ENCODE data around the gene OLFM2.

The OLFM2 gene

DNA sequence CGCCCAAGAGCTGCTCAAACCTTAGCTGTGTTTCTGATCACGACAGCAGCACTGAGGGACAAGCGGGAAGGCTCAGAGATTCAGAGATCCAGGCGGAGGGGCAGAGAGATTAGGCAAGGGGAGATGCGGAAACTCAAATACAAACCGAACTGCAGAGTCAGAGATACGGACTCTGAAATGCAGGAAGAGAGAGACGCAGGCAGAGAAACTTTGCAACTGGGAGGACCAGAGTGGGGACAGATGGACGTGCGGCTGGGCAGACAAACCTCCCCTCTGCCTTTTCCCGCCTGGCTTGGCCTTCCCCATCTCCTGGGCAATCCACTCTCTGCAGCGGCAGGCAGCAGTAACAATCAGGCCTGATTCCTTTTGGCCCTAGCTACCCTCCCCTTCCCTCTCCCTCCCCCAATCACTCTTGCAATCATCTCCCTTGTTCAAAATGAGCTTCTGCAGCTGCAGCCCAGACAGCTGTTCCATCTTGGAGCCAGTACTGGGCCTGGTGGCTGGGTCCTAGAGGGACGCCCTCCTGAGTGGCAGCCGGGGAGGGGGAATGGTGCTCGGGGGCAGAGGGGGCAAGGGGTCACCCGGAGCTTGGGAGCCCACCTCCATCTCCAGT is 29.7 kb downstream of the OLFM2 start:
- no peak for DNase-seq (ENCODE audit: low read depth)

DNA sequence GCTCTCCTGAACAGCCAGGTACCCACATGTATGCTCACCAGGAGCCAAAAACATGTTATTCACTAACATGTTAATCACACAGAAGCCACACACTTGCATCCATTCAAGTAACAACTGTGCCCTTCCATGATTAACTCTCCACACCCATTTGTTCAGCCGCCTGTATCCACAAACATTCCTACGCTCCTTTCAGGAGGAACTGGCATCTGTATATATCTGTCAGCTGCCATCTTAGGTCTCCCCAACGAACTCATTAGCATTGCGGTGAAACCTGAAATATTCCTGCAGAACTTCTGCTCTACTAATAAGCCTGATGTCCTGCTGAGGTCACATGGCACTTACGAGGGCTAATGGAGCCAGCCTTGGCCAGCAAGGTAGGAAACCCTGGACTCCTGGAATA is 33.0 kb downstream of the OLFM2 start:
- no peak for DNase-seq (ENCODE audit: low read depth)

DNA sequence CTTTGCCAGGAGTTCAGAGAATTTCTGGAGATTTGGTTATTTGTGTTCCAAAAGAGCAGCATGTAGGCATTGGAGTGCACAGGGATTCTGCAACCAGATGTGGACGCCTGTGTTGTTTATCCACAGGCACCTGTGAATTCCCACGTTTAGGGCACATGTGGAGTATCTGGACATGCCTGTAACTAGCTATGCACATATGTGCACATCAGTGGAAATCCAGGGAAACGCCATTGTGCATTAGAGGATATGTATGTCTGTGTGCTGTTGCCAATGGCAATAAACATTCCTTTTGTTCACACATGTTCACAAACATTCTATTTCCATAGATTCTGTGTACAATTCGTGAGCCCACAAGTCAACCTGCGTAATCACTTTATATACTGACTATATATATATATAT is 34.7 kb downstream of the OLFM2 start:
- DNase-seq (ENCODE audit: low read depth) = no peak

DNA sequence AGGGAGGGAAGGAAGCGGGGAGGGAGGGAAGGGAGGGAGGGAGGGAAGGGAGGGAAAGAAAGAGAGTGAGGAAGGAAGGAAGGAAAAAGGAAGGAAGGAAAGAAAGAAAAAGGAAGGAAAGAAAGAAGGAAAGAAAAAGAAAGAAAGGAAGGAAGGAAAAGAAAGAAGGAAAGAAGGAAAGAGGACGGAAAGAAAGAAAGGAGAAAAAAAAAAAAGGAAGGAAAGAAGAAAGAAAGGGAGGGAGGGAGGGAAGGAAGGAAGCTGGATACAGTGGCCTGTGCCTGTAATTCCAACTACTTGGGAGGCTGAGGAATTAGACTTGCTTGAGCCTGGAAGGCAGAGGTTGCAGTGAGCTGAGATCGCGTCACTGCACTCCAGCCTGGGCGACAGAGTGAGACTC is 35.3 kb downstream of the OLFM2 start:
- DNase-seq (ENCODE audit: low read depth) = no peak

DNA sequence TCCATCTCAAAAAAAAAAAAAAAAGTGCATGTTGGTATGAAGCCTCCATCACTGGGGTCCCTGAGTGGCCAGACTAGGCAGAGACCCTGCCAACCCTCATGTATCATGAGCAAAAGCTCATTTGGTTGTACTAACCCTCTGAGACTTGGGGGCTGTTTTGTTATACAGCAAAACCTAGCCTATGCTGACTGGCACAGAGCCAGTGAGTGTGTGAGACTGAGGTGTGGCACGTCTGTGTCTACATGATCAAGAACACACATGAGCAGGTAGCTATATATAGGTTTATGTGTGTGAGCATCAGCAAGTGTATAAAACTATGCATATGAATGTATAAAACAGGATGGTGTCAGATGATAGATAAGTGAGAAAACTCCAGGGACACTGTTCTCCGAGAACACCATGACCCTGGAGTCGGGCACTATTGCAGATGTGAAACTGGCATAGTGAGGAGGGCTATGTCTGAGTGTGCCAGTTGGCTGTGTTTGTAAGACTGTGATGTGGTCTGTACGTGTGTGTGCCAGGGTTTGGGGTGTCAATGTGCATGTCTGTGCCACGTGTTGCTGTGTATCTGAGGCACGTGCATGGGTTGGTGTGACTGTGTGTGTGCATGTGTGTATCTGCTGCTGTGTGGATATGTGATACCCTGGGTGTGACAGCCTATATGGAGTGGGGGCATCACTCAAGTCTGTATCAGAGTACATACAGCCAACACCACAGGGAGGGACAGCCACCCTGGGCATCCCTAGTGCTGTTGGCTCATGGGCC is 44.5 kb downstream of the OLFM2 start:
- DNase-seq (ENCODE audit: low read depth) = no peak

DNA sequence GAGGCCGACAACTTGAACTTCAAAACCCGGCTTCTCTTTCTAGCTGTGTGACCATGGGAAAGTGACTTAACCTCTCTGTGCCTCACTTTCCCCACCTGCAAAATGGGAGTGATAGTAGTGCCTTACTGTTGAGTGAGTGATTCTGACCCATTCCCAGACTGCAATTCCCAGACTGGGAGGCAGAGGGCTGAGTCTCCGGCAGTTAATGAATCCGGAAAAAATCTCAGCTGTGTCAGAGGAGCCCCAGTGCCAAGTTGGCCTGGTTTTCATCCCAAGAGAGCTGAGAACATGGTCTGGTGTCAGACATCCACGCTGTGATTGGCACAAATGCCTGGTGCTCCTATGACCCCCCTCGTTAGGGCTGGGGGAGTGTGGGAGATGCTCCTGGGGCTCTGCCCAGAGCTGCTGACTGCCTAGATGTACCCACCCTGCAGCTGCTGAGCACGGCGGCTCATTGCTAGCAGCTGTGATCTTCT is 51.2 kb downstream of the OLFM2 start:
- DNase-seq (ENCODE audit: low read depth) = peak; percentile 66

DNA sequence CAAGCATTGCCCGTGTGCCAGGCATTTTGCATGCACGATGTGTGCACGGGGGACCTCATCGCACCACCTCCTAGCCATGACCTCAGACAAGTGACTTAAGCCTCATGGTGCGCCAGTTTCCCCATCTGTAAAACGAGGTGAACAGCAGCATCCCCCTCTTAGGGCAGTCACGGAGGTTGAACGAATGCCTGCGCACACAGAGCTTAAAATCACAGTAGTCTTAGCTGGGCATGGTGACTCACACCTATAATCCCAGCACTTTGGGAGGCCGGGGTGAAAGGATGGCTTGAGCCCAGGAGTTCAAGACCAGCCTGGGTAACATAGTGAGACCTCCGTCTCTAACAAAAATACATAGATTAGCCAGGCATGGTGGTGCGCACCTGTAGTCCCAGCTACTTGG is 52.6 kb downstream of the OLFM2 start:
- DNase-seq (ENCODE audit: low read depth) = no peak

DNA sequence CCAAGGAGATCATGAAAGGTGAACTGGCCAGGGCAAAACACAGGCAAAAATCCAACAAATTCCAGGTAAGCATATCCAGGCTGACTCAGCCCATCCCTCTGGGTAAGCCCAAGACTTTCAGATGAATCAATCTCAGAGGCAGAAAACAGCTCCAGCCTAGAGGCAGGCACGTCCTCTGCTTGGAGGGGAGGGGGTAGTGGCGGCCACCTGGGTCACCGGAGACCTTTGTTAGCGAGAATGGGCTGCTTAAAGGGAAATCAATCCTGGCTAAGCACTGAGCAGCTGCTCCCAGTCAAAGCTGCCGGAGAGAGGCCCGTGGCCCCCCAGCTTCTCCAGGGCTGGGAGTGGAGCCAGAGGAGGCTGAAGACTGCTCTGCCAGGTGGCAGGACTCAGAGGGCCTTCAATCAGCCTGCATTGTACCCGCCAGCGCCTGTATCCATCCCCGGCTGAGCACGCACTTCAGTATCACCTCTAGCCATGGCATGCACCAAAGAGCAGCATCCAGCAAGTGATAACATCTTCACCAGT is 53.0 kb downstream of the OLFM2 start:
- DNase-seq (ENCODE audit: low read depth) = no peak

DNA sequence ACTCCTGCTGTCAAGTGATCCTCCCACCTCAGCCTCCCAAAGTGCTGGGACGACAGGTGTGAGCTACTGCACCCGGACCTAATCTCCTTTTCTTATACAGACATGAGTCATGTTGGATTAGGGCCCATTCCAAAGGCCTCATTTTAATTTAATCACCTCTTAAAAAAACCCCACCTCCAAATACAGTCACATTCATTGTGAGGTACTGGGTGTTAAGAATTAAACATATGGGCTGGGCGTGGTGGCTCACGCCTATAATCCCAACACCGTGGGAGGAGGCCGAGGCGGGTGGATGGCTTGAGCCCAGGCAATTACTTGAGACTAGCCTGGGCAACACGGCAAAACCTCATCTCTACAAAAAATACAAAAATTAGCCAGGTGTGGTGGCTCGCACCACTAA is 54.6 kb downstream of the OLFM2 start:
- no peak for DNase-seq (ENCODE audit: low read depth)

DNA sequence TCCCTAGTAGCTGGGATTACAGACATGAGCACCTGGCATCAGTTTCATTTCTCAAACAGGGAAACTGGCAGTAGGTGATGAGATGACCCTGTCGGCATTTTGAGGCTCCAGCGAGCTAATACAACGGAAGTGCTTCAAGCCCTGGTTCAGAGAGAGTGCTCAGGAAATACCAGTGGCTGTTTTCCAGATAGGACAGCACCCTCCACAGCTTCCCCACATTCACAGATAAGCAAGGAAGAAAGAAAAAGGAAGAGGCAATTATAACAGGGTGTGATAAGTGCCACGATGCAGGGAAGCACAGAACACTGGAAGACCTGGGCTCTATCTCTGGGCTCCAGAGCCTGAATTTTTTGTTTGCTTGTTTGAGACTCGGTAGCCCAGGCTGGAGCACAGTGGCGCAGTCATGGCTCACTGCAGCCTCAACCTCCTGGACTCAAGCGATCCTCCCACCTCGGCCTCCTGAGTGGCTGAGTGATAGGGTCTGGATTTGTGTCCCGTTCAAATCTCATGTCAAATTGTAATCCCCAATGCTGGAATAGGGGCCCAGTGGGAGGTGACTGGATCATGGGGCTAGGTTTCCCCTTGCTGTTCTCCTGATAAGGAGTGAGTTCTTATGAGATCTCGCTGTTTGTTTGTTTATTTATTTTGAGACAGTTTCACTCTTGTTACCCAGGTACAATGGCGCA is 57.7 kb downstream of the OLFM2 start:
- DNase-seq (ENCODE audit: low read depth) = no peak

DNA sequence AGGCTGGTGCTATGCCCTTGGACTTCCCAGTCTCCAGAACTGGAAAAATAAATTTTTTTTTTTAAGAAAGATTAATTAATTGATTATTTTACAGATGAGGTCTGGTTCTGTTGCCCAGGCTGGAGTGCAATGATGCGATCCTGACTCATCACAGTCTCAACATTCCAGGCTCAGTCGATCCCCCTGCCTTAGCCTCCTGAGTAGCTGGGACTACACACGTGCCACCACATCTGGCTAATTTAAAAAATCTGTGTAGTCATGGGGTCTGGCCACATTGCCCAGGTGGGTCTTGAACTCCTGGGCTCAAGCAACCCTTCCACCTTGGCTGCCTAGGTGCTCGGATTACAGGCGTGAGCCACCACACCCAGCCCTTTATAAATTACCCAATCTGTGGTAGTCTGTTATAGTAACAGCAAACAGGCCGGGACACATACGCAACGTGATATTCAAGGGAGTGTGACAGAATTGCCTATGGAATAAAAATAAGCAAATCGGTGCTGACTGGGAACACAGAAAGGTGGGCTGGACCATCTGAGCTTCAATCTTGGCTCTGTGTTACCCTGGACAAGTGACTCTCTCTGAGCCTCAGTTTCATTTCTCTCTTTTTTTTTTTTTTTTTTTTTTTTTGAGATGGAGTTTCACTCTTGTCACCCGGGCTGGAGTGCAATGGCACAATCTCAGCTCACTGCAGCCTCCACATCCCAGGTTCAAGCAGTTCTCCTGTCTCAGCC is 58.4 kb downstream of the OLFM2 start:
- DNase-seq (ENCODE audit: low read depth) = no peak

DNA sequence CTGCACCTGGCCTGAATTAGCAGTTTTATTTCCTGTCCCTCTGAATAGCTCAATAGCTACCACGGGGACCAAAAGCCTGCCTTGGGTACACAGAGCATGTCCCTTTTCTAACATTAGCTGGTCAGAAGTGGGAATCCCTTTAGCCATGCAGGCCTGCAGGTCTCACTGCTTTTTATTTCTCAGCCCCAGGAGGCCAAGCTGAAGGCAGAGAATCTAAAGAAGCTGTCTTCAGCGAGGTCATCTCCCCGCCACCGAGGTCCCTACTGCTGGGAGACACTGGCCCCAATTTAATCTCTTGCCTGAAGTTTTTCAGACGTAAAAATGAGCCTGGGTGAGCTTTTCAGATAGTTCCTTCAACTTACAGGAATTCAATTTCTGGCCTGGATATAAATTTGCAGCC is 60.5 kb downstream of the OLFM2 start:
- no peak for DNase-seq (ENCODE audit: low read depth)

DNA sequence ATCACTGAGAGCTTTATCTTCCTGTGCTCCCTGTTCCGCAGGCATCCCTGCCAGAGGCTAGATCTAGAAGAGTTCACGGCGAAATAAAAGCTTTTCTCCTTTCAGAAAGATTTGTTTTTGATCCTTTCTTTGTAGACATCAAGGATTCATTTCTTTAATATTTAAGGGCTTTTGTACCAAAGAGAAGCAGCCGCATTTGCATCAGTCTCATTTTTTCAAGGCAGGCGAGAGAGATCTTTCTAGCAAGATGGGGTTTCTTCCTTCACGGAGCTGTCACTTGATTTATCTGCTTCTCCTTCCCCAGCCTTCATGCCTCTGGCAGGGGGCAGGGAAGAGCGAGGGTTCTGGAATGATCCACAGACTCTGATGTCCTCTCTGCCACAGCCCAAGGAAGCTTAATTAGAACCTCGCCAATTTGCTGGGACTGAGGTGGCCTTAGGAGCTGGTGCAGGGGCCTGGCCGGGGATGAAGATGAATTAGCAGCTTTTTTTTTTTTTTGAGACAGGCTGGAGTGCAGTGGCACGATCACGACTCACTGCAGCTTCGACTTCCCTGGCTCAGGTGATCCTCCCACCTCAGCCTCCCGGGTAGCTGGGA is 61.2 kb downstream of the OLFM2 start:
- no peak for DNase-seq (ENCODE audit: low read depth)

DNA sequence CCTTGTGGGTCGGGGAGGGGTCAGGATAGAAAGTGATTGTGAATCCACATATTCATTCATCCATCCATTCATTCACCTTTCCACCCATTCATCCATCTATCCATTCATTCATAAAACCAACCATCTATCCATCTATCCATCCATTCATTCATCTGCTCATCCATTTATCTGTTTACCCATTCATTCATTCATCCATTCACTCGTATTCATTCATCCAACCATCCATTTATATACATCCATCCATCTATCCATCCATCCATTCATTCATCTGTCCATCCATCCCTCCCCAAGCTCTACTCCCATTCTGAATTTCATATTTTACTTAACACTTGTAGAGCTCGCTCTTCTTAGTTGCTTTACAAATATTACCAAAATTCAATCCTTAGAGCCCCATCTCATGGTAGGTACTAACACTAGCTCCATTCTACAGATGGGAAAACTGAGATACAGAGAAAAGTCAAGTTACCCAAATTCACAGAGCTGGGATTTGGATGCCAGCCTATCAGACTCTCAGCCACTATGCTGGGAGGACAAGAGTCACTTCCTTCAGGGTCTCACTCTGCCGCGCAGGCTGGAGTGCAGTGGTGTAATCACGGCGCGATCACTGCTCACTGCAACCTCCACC is 63.6 kb downstream of the OLFM2 start:
- no peak for DNase-seq (ENCODE audit: low read depth)

DNA sequence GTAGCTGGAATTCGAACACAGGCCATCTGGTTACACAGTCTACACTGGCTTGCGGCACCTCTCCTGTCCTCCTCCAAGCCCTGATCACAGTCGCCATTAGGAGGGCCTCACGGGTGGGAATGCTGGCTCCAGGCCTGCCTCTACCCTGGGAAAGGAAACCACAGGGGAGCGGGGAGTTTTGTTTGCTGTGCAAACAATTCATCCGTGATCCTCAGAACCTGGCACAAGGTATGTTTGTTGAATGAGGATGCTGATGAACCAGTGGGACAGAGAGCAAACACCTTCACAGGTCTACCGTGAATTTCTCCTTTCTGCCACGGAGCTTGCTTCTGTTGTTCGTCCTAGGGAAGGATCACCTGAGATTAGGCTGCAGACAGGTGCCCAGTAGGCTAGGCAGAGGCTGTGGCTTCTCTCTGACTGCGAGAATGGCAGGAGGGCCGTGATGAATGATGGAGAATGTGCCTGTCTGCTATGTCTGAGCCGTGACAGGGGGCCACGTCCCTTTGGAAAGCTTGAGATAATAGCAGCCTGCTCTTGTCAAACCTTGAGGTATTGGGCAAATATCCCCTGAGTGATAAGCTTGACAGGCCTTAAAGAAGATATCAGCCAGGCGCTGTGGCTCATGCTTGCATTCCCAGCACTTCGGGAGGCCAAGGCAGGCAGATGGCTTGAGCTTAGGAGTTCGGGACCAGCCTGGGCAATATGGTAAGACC is 64.5 kb downstream of the OLFM2 start:
- no peak for DNase-seq (ENCODE audit: low read depth)

DNA sequence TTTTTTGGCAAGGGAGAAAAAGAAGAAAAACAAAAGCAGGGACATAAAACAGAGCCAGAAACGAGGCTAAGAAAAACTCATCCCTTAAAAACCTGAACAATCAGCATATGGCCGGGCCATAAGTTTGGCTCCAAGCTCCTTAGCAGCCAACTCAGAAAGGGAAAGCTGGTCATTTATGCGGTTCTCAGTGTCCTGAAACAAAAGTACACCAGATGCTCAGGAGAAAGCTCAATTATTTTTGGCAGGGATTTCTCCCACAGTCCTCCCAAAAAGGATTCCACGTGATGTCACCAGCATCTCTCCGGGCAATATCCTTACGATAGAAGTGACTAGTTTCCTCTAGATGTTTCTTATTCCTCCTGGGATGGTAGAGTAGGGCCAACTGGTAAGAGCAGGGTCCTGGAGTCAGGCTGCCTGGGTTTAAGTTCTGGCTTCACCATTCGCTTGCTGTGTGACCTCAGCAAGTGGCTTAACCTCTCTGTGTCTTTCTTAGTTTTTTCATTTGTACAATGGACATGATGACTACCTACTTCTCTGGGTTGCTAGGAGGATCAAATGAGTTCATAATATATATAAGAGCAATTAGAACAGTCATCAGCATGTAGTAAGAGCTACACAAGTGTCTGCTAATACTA is 67.2 kb downstream of the OLFM2 start:
- DNase-seq (ENCODE audit: low read depth) = no peak

DNA sequence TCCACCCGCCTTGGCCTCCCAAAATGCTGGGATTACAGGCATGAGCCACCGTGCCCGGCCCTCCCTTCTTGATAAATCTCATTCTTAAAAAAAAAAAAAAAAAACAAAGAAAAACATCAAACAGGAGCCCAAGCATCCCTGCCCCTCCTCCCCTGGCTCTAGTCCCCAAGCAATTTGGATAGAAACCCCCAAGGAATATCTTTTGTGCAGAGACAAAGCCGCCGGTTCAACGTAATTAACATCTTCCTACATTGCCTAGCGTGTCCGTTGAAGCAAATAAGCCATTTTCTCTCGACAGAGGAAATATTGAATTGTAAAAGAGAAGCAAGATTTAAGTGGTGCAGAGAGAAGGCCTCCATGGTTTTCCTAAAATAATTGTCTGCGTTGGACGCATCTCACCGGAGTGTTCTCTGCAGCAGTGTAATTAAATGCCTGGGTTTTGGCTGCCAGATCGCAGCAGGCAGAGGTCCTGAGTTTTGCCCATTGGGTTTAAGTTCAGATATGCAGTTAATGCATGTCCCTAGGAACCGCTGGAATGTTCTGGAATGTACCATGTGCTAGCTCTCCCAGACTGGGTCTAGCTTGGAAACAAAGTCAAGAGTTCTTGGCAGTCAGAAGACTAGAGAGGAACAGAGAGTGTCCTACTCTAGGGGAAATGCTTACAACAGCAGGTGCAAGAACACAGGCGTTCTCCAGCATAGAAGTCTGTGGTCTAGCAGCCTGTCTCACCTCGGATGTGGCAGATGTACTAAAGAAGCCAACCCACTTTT is 70.4 kb downstream of the OLFM2 start:
- DNase-seq (ENCODE audit: low read depth) = no peak

DNA sequence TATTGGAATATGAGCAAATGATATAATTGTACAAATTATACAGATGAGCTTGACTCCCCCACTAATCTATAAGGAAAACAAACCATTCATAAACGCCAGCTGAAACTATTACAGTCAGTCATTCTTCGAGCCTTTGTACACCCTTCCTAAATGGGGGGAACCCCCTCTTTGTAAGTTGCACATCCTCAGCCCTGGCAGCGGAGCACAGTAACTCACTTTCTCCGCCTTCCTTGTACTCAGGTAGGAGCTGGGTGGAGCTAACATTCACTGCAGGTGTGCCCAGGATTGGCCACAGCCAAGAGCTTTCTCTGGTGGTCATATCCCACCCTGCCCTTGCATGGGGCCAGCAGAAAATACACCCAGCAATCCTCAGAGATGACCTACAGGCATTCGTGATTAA is 72.6 kb downstream of the OLFM2 start:
- no peak for DNase-seq (ENCODE audit: low read depth)

DNA sequence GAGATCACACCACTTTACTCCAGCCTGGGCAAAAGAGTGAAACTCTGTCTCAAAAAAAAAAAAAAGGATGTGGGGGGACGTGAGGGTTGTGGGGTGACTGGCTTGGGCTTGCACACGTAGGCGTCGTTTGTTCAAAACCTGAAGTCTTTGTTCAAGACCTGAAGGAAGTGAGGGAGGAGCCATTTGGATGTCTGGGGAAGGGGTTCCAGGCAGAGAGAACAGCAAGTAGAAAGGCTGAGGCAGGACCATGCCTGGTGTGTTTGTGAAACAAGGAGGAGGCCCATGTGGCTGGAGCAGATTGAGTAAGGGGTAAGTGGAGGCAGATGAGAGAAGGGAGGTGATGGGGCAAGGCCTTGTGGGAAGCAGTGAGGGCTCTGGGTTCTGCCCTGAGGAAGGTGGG is 73.4 kb downstream of the OLFM2 start:
- no peak for DNase-seq (ENCODE audit: low read depth)

DNA sequence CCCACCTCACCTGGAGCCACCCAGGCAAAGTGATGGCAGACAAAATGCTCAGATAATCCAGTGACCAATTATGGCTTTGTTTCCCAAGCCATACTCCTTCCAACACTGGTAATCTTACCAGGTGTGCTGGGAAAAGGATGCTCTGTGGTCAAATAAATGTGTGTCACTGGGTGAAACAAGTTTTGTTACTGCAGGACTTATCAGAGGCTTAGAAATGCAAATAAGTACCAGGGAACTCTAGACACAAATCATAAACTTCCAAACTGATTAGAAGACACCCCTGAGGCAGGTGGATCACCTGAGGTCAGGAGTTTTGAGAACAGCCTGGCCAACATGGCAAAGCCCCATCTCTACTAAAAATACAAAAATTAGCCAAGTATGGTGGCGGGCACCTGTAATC is 74.8 kb downstream of the OLFM2 start:
- DNase-seq (ENCODE audit: low read depth) = no peak
